WI38 (cell line): ENCODE measurements around the gene ANGPT4.

Experiments used
- H3K4me3 ChIP-seq: 2 replicates; pipeline ENCODE4 v1.5.1; 2011; ENCODE audit warnings: low read depth, mild to moderate bottlenecking, control low read depth, low read length
- TF ChIP-seq, protein P1 (sequence below): IDR thresholded peaks from 2 replicates; pipeline ENCODE4 v1.5.1; 2012; ENCODE audit warnings: low read depth, mild to moderate bottlenecking, control low read depth, low read length

Gene ANGPT4

DNA sequence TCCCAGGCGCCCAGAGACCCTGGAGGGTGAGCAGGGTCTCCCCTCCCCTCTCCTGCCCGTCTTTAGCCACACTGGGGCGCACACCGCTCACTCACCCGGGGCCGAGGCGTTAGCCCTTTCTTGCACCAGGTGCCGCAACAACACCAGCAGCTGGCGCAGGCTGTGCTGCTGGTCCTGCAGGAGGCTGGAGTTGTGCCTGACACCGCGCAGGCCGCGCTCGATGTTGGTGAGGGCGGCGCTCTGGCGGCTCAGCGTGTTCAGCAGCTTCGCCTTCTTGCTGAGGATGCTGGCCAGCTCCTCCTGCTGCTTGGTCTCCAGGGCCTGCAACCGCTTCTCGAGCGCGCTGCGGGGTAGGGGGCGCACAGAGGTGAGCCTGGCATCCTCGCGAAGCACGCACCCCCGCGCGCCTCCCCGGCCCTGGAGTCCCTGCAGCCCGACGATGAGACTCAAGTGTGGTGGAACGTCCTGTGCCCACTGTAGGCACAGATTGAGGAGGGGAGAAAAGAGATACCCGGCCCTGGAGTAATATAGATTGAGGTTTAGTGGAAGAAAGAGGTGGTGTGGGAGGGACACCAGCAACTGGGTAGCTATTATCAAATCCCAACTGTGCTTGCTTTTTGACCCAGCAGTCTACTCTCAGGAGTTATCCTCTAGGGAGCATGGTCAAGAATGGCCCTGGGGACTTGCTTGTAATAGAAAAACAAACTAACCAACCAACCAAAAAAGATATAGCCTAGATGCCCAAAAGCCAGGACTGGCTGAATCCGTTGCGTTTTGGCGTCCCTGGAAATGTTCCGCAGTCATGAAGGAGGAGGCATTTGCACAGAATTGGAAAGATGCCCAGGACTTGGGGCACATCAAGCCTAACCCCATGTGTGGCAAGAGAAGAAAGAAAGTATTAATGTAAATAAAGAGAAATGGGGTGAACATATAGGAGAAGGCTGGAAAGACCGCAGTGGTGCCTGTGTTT is 30.9 kb downstream of the ANGPT4 start:
- no peak overlapping the region for H3K4me3 ChIP-seq
- TF ChIP-seq, protein P1, sequence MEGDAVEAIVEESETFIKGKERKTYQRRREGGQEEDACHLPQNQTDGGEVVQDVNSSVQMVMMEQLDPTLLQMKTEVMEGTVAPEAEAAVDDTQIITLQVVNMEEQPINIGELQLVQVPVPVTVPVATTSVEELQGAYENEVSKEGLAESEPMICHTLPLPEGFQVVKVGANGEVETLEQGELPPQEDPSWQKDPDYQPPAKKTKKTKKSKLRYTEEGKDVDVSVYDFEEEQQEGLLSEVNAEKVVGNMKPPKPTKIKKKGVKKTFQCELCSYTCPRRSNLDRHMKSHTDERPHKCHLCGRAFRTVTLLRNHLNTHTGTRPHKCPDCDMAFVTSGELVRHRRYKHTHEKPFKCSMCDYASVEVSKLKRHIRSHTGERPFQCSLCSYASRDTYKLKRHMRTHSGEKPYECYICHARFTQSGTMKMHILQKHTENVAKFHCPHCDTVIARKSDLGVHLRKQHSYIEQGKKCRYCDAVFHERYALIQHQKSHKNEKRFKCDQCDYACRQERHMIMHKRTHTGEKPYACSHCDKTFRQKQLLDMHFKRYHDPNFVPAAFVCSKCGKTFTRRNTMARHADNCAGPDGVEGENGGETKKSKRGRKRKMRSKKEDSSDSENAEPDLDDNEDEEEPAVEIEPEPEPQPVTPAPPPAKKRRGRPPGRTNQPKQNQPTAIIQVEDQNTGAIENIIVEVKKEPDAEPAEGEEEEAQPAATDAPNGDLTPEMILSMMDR = no peak

- H3K4me3 ChIP-seq = no peak overlapping the region
- TF ChIP-seq, protein P1 = no peak
These were observed 34.4 kb downstream of the ANGPT4 start for GRCh38 chr20:881783-882144.

GRCh38 chr20:881051-881782 is 34.9 kb downstream of the ANGPT4 start:
- no peak overlapping the region for H3K4me3 ChIP-seq
- TF ChIP-seq, protein P1 = no peak

DNA sequence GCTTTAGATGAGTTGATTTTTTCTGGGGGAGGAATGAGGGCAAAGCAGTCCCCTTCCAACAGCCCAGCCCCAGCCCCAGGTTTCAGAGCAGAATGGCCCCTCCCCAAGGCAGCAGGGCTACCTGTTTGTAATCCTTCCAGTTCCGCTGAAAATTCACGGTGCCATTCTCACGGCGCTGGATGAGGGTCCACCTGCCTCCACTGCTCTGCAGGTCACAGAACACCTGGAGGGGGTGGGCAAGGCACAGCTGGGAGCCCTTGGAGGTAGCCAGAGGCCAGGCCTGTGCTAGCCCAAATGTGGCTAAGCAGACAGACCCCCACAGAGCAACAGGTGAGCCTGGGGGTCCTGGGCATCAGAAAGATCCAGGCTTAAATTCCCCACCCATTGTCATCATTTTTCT is 36.5 kb downstream of the ANGPT4 start:
- TF ChIP-seq, protein P1 = no peak
- H3K4me3 ChIP-seq = no peak overlapping the region

GRCh38 chr20:878511-879307 is 37.4 kb downstream of the ANGPT4 start:
- no peak overlapping the region for H3K4me3 ChIP-seq
- TF ChIP-seq, protein P1 = no peak

GRCh38 chr20:877814-878213 is 38.3 kb downstream of the ANGPT4 start:
- H3K4me3 ChIP-seq = no peak overlapping the region
- TF ChIP-seq, protein P1 = no peak
